GM23338 (cell line): ENCODE measurements around the gene GALNT13.

Experiments
- CTCF ChIP-seq, 2 experiments: fragments of 200-600 bp in 1 of 2; sonication (generic) in 1 of 2; conservative IDR thresholded peaks; 2 replicates each; pipeline versions ENCODE4 v1.5.1 to v1.6.1; 2016 to 2017; ENCODE audit warnings: antibody characterized with exemption in 2 of 2, low read depth in 2 of 2, mild to moderate bottlenecking in 2 of 2, moderate library complexity in 1 of 2
- POLR2AphosphoS5 ChIP-seq: IDR thresholded peaks from 2 replicates; pipeline ENCODE4 v1.6.1; 2016; ENCODE audit warnings: antibody characterized with exemption, low read depth
- ZNF114 ChIP-seq: fragments of 250-450 bp; sonication (Bioruptor Pico); IDR thresholded peaks from 2 replicates; pipeline ENCODE4 v1.5.0; 2020; ENCODE audit warnings: mild to moderate bottlenecking, moderate library complexity
- ZNF462 ChIP-seq: fragments of 250-450 bp; sonication (Bioruptor Pico); IDR thresholded peaks from 2 replicates; pipeline ENCODE4 v1.5.0; 2020; ENCODE audit warnings: mild to moderate bottlenecking, moderate library complexity
- TF ChIP-seq, protein P1 (sequence below): IDR thresholded peaks from one replicate; pipeline ENCODE4 v1.6.1; 2018; ENCODE audit warnings: antibody characterized with exemption; ENCODE audit not compliant: unreplicated experiment

DNA sequence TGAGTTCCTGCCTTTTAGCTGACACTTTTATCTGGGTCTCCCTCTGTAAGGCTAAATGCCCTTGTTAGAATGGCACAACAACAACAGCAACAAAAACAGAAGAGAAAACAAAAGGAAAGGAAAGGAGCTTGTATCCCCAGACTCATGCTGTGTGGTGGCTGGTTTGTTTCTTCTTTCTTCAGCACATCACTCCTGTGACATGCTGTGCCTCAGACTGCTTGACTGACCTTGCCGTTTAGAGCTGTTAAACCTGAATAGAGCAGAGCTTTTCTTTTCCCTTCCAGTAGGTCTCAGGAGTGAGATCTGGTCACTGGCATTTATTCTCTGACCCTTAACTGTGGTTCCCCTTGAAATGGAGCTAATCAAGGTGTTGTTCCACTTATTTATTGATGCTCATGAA lies 18.9 kb downstream of the GALNT13 start:
- TF ChIP-seq CTCF (conservative IDR thresholded peaks at IDR 0.05; ENCODE audit: low read depth in 2 of 2) (no peak), POLR2AphosphoS5 (no peak), ZNF462 (CRISPR knock-in tag) (peak; percentile 65; the same call in 1 of the 2 replicates), ZNF114 (CRISPR knock-in tag) (no peak)
- TF ChIP-seq, protein P1, sequence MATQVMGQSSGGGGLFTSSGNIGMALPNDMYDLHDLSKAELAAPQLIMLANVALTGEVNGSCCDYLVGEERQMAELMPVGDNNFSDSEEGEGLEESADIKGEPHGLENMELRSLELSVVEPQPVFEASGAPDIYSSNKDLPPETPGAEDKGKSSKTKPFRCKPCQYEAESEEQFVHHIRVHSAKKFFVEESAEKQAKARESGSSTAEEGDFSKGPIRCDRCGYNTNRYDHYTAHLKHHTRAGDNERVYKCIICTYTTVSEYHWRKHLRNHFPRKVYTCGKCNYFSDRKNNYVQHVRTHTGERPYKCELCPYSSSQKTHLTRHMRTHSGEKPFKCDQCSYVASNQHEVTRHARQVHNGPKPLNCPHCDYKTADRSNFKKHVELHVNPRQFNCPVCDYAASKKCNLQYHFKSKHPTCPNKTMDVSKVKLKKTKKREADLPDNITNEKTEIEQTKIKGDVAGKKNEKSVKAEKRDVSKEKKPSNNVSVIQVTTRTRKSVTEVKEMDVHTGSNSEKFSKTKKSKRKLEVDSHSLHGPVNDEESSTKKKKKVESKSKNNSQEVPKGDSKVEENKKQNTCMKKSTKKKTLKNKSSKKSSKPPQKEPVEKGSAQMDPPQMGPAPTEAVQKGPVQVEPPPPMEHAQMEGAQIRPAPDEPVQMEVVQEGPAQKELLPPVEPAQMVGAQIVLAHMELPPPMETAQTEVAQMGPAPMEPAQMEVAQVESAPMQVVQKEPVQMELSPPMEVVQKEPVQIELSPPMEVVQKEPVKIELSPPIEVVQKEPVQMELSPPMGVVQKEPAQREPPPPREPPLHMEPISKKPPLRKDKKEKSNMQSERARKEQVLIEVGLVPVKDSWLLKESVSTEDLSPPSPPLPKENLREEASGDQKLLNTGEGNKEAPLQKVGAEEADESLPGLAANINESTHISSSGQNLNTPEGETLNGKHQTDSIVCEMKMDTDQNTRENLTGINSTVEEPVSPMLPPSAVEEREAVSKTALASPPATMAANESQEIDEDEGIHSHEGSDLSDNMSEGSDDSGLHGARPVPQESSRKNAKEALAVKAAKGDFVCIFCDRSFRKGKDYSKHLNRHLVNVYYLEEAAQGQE, result no peak
